OCI-LY1 (cell line): ENCODE data around the gene AIMP1.

Experiments
- H2AFZ ChIP-seq: fragments of 200-600 bp; sonication (generic), shearing (Covaris generic); 2 replicates; pipeline ENCODE4 v1.6.0; 2014; ENCODE audit warnings: antibody characterized with exemption, mild to moderate bottlenecking, low read length
- H3F3A ChIP-seq: fragments of 200-600 bp; sonication (generic), shearing (Covaris generic); 2 replicates; pipeline ENCODE4 v1.6.0; 2014; ENCODE audit warnings: mild to moderate bottlenecking, antibody characterized with exemption, low read length, moderate library complexity; ENCODE audit not compliant: insufficient read depth
- H3K27ac ChIP-seq: fragments of 200-600 bp; sonication (generic); 2 replicates; pipeline ENCODE4 v1.5.1; 2014; ENCODE audit warnings: low read length, mixed run types, mild to moderate bottlenecking, low read depth; ENCODE audit not compliant: poor library complexity, severe bottlenecking
- H3K27me3 ChIP-seq: fragments of 200-600 bp; sonication (generic); 2 replicates; pipeline ENCODE4 v1.6.0; 2014; ENCODE audit warnings: antibody characterized with exemption, mild to moderate bottlenecking, low read length, moderate library complexity; ENCODE audit not compliant: insufficient read depth
- H3K36me3 ChIP-seq: fragments of 200-600 bp; sonication (generic); 2 replicates; pipeline ENCODE4 v1.6.1; 2014; ENCODE audit warnings: mild to moderate bottlenecking, antibody characterized with exemption, low read length, moderate library complexity, mixed read lengths; ENCODE audit not compliant: insufficient read depth
- H3K4me1 ChIP-seq: fragments of 200-600 bp; sonication (generic); 2 replicates; pipeline ENCODE4 v1.5.1; 2014; ENCODE audit warnings: mild to moderate bottlenecking, low read length, moderate library complexity; ENCODE audit not compliant: insufficient read depth, severe bottlenecking
- H3K4me2 ChIP-seq: fragments of 200-600 bp; sonication (generic), shearing (Covaris generic); 2 replicates; pipeline ENCODE4 v1.6.1; 2014; ENCODE audit warnings: low read length
- H3K4me3 ChIP-seq: fragments of 200-600 bp; sonication (generic); 2 replicates; pipeline ENCODE4 v1.5.1; 2014; ENCODE audit warnings: low read length, low read depth, mild to moderate bottlenecking, mixed read lengths; ENCODE audit not compliant: poor library complexity, severe bottlenecking
- H3K79me2 ChIP-seq: fragments of 200-600 bp; shearing (Covaris generic); 2 replicates; pipeline ENCODE4 v1.6.1; 2016; ENCODE audit warnings: mixed run types, low read length, mixed read lengths; ENCODE audit not compliant: insufficient read depth
- H3K9ac ChIP-seq: fragments of 200-600 bp; sonication (generic), shearing (Covaris generic); 2 replicates; pipeline ENCODE4 v1.6.1; 2014; ENCODE audit warnings: mild to moderate bottlenecking, low read length, mixed read lengths
- H3K9me2 ChIP-seq: fragments of 200-600 bp; sonication (generic), shearing (Covaris generic); 2 replicates; pipeline ENCODE4 v1.6.1; 2014; ENCODE audit warnings: low read depth, mild to moderate bottlenecking, low read length, mixed read lengths
- H3K9me3 ChIP-seq: fragments of 200-600 bp; shearing (Covaris generic); 2 replicates; pipeline ENCODE4 v1.6.1; 2014; ENCODE audit warnings: low read length, mixed read lengths
- H4K20me1 ChIP-seq: fragments of 200-600 bp; sonication (generic), shearing (Covaris generic); 2 replicates; pipeline ENCODE4 v1.6.0; 2016; ENCODE audit warnings: mild to moderate bottlenecking, low read length; ENCODE audit not compliant: insufficient read depth
- EZH2 ChIP-seq: fragments of 200-600 bp; sonication (generic), shearing (Covaris generic); IDR thresholded peaks from 2 replicates; pipeline ENCODE4 v1.8.0; 2017; ENCODE audit warnings: borderline replicate concordance, mixed run types, mild to moderate bottlenecking, antibody characterized with exemption, low read length, moderate library complexity, mixed read lengths
- TF ChIP-seq, protein P1 (sequence below): fragments of 200-600 bp; sonication (generic), shearing (Covaris generic); IDR thresholded peaks from 2 replicates; pipeline ENCODE4 v1.5.1; 2017; ENCODE audit warnings: mild to moderate bottlenecking, antibody characterized with exemption, low read length, moderate library complexity, mixed read lengths

Gene AIMP1

DNA sequence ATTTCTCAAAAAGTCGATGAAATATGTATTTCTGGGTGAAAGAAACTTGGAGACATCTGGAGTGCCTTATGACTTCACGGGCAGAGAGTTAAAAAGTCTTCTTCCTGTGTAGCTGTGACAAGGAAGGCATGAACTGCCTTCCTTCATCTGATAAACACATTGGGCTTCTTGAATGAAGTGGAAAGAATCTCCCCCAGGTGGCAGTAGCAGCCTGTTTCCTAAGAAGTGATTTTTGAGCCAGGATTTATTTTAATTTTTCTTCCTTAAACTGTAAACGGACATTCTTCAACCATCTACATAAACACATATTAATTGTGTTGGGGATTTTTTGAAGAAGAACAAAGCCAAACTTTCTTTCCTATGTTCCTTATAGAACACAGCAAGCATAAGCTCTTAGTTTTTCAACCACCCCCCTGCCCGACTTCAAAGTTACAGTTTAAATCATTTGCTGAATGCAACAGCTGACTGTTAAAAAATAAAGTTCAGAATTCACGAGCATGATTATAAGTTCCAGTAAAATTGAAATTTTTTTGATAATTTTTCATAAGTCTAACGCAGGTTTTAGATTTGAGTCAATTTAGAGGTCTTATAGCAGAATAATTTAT lies 53.2 kb downstream of the AIMP1 start:
- Histone ChIP-seq H3K27ac (no peak overlapping the region), H3K9me3 (no peaks in the 10 kb centered on the region), H3K4me1 (no peaks in the 10 kb centered on the region), H4K20me1 (no peaks in the 10 kb centered on the region), H3F3A (no peaks in the 10 kb centered on the region), H2AFZ (no peak overlapping the region), H3K9ac (no peak overlapping the region), H3K36me3 (no peaks in the 10 kb centered on the region), H3K4me3 (no peak overlapping the region), H3K79me2 (no peaks in the 10 kb centered on the region), H3K27me3 (no peaks in the 10 kb centered on the region), H3K4me2 (no peak overlapping the region), H3K9me2 (no peaks in the 10 kb centered on the region)
- TF ChIP-seq EZH2: no peak
- TF ChIP-seq, protein P1, sequence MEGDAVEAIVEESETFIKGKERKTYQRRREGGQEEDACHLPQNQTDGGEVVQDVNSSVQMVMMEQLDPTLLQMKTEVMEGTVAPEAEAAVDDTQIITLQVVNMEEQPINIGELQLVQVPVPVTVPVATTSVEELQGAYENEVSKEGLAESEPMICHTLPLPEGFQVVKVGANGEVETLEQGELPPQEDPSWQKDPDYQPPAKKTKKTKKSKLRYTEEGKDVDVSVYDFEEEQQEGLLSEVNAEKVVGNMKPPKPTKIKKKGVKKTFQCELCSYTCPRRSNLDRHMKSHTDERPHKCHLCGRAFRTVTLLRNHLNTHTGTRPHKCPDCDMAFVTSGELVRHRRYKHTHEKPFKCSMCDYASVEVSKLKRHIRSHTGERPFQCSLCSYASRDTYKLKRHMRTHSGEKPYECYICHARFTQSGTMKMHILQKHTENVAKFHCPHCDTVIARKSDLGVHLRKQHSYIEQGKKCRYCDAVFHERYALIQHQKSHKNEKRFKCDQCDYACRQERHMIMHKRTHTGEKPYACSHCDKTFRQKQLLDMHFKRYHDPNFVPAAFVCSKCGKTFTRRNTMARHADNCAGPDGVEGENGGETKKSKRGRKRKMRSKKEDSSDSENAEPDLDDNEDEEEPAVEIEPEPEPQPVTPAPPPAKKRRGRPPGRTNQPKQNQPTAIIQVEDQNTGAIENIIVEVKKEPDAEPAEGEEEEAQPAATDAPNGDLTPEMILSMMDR: peak; percentile 77

DNA sequence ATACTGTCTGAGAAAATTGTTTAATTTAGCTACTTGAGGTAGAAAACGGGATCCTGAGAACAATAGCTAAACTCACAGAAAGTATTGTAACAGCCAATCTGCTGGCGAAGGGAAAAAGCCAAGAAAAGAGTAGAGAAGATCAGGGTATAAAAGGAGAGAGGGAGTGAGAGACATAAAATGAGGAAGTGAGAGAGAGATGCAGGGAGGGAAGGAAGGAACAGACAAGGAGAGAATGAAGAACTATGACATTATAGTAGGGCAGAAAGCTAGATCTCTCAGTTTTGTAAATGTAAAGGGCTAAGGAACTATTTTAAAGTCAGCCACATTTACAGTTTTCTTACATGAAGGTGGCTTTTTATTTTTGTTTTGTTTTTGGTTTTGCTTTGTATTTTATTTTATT lies 53.9 kb downstream of the AIMP1 start:
- no peak overlapping the region for H3K4me2 ChIP-seq

DNA sequence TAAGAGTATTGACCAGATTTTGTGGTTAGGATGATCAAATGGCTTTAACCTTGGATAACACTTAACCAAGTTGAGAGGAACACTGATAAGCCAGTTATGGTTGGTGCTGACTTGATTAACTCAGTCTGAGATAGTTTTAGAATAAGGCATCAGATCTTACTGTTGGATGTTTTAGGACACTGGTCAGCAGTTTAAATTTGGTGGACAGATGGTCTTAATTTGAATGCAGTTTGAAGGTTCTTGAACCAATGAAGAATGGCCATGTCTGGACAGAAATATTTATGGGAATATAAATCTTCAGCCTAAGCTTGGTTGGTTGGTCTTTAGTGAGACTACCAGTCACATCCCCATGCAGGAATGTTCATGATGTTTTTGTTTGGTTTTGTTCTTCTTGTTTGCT lies 54.8 kb downstream of the AIMP1 start:
- H3K9me2 ChIP-seq: no peaks in the 10 kb centered on the region
- H3F3A ChIP-seq: no peaks in the 10 kb centered on the region
- no peak overlapping the region for H2AFZ ChIP-seq

More for the DNA sequence above, 53.9 kb downstream of the AIMP1 start:
- H3F3A ChIP-seq: no peaks in the 10 kb centered on the region
- H4K20me1 ChIP-seq: no peaks in the 10 kb centered on the region
- H3K9me2 ChIP-seq: no peaks in the 10 kb centered on the region
- H3K4me3 ChIP-seq: no peak overlapping the region
- H3K4me1 ChIP-seq: no peaks in the 10 kb centered on the region
- no peaks in the 10 kb centered on the region for H3K27me3 ChIP-seq
- no peak overlapping the region for H3K9ac ChIP-seq
- H3K79me2 ChIP-seq: no peaks in the 10 kb centered on the region
- no peaks in the 10 kb centered on the region for H3K9me3 ChIP-seq
- TF ChIP-seq EZH2: no peak
- TF ChIP-seq, protein P1: no peak
- H3K27ac ChIP-seq: no peak overlapping the region
- no peaks in the 10 kb centered on the region for H3K36me3 ChIP-seq
- H2AFZ ChIP-seq: no peak overlapping the region

More for the DNA sequence above, 54.8 kb downstream of the AIMP1 start:
- no peaks in the 10 kb centered on the region for H3K9me3 ChIP-seq
- no peaks in the 10 kb centered on the region for H3K36me3 ChIP-seq
- H3K4me2 ChIP-seq: no peak overlapping the region
- H3K4me3 ChIP-seq: no peak overlapping the region
- H3K27me3 ChIP-seq: no peaks in the 10 kb centered on the region
- no peaks in the 10 kb centered on the region for H3K79me2 ChIP-seq
- H3K27ac ChIP-seq: no peak overlapping the region
- TF ChIP-seq, protein P1: no peak
- no peak for TF ChIP-seq EZH2
- H3K9ac ChIP-seq: no peak overlapping the region
- no peaks in the 10 kb centered on the region for H3K4me1 ChIP-seq
- H4K20me1 ChIP-seq: no peaks in the 10 kb centered on the region
